HepG2 (cell line): ENCODE measurements around the gene BTN1A1.

ENCODE experiments used
- CBFB ChIP-seq: sonication (generic); formaldehyde crosslinking; IDR thresholded peaks from 2 replicates; pipeline ENCODE4 v1.4.0; 2020; ENCODE audit warnings: missing genetic modification reagents
- CTCF ChIP-seq: sonication (generic); formaldehyde crosslinking; IDR thresholded peaks from 2 replicates; pipeline ENCODE4 v1.5.0; 2020; ENCODE audit warnings: mild to moderate bottlenecking, missing genetic modification reagents, moderate library complexity
- FOSL2 ChIP-seq: sonication (generic); formaldehyde crosslinking; IDR thresholded peaks from 2 replicates; pipeline ENCODE4 v1.4.0; 2020; ENCODE audit warnings: missing genetic modification reagents
- ZFP41 ChIP-seq: sonication (generic); formaldehyde crosslinking; IDR thresholded peaks from 2 replicates; pipeline ENCODE4 v1.4.0; 2020; ENCODE audit warnings: mild to moderate bottlenecking, missing genetic modification reagents, borderline replicate concordance
- TF ChIP-seq, protein P1 (sequence below): sonication (generic); formaldehyde crosslinking; IDR thresholded peaks from 2 replicates; pipeline ENCODE4 v1.4.0; 2020; ENCODE audit warnings: missing genetic modification reagents

GRCh38 chr6:26468829-26469228 lies 31.3 kb upstream of the BTN1A1 start:
- TF ChIP-seq FOSL2 (CRISPR knock-in tag): no peak
- TF ChIP-seq, protein P1, sequence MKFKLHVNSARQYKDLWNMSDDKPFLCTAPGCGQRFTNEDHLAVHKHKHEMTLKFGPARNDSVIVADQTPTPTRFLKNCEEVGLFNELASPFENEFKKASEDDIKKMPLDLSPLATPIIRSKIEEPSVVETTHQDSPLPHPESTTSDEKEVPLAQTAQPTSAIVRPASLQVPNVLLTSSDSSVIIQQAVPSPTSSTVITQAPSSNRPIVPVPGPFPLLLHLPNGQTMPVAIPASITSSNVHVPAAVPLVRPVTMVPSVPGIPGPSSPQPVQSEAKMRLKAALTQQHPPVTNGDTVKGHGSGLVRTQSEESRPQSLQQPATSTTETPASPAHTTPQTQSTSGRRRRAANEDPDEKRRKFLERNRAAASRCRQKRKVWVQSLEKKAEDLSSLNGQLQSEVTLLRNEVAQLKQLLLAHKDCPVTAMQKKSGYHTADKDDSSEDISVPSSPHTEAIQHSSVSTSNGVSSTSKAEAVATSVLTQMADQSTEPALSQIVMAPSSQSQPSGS: no peak
- no peak for TF ChIP-seq ZFP41 (CRISPR knock-in tag)
- no peak for TF ChIP-seq CTCF (CRISPR knock-in tag)
- TF ChIP-seq CBFB (CRISPR knock-in tag): no peak
